AG04449 (cell line): ENCODE results near the gene PALLD.
"Not testable (repeated sequence)": the region's sequence is repeated elsewhere in the genome, so short reads cannot be mapped to it uniquely, and the experiment has no call there.

ENCODE experiments used
- CTCF ChIA-PET: fragments of 350-600 bp; formaldehyde crosslinking; extraction: SDS; loops from one replicate; lab custom pipeline; 2021; ENCODE audit warnings: antibody characterized with exemption; lab: Yijun Ruan, JAX
- POLR2A ChIA-PET: fragments of 400-600, 350-600 bp; formaldehyde crosslinking; extraction: SDS; loops from one replicate; lab custom pipeline; 2020; ENCODE audit warnings: antibody characterized with exemption, inconsistent platforms; lab: Yijun Ruan, JAX
- DNase-seq: peaks from one replicate; pipeline ENCODE4 v3.0.0-alpha.2; 2010; ENCODE audit warnings: low read depth, low spot score
- H3K4me3 ChIP-seq: 2 replicates; pipeline ENCODE4 v1.5.1; 2011; ENCODE audit warnings: low read depth, mild to moderate bottlenecking, control low read depth, low read length
- TF ChIP-seq, protein P1 (sequence below): IDR thresholded peaks from one replicate; pipeline ENCODE4 v1.5.1; 2011; ENCODE audit warnings: mild to moderate bottlenecking, moderate library complexity, low read length, control low read depth, inconsistent platforms; ENCODE audit not compliant: insufficient read depth; ENCODE audit errors: missing control alignments

PALLD gene

DNA sequence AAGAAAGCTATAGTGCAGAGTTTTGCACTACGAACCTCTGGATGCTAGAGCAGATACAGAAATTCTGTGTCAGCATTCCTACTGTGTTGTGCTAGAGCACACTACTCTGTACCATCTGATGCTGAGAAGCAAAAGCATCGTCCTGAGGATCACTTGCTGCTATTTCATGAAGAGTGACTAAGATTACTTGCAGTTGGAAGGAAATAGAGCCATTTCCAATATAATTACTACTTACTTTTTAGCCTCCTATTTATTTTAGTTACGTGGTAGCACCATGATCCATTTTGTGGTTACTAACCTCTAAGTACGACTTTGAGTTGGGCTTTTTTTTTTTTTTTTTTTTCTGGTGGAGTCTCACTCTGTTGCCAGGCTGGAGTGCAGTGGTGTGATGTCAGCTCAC, 226.7 kb downstream of the PALLD start:
- POLR2A ChIA-PET: no interaction called here
- CTCF ChIA-PET: no interaction called here
- TF ChIP-seq, protein P1, sequence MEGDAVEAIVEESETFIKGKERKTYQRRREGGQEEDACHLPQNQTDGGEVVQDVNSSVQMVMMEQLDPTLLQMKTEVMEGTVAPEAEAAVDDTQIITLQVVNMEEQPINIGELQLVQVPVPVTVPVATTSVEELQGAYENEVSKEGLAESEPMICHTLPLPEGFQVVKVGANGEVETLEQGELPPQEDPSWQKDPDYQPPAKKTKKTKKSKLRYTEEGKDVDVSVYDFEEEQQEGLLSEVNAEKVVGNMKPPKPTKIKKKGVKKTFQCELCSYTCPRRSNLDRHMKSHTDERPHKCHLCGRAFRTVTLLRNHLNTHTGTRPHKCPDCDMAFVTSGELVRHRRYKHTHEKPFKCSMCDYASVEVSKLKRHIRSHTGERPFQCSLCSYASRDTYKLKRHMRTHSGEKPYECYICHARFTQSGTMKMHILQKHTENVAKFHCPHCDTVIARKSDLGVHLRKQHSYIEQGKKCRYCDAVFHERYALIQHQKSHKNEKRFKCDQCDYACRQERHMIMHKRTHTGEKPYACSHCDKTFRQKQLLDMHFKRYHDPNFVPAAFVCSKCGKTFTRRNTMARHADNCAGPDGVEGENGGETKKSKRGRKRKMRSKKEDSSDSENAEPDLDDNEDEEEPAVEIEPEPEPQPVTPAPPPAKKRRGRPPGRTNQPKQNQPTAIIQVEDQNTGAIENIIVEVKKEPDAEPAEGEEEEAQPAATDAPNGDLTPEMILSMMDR: no peak

DNA sequence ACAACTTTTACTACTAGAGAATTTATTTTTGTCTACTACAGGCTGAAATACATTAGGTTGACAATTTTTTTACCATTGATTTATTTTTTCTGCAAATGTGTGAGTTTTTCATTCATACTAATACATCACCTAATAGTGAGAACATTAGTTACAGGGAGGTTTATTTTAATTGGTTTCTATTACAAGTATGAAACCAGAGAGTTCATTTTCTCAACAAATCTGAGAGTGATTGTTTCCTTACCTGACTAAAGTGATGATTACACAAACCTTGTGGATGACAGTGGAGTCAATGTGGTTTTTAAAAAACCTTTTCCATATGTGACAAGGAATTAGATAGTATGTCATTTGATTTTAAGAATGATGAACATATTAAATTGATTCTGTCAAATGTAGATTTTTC, 227.4 kb downstream of the PALLD start:
- DNase-seq: no peak
- no peak overlapping the region for H3K4me3 ChIP-seq
- ChIA-PET POLR2A (no interaction called here), CTCF (interaction anchor here (1.8 kb wide), 1 partner anchor 14 kb away, joined by 7 read pairs; no protein-coding TSS in a partner anchor)
- TF ChIP-seq, protein P1: no peak

More for the DNA sequence above, 226.7 kb downstream of the PALLD start:
- H3K4me3 ChIP-seq: no peak overlapping the region
- DNase-seq: no peak

GRCh38 chr4:168724686-168725411, 228.0 kb downstream of the PALLD start:
- POLR2A ChIA-PET: no interaction called here
- no peak for DNase-seq
- TF ChIP-seq, protein P1: no peak
- CTCF ChIA-PET: interaction anchor here (1.8 kb wide), 1 partner anchor 14 kb away, joined by 7 read pairs; no protein-coding TSS in a partner anchor
- H3K4me3 ChIP-seq: no peak overlapping the region

GRCh38 chr4:168725930-168726329, 229.1 kb downstream of the PALLD start:
- H3K4me3 ChIP-seq: no peak overlapping the region
- TF ChIP-seq, protein P1: no peak
- no peak for DNase-seq
- ChIA-PET CTCF (interaction anchor here (0.6 to 1.8 kb wide), 2 partner anchors 15 to 140 kb away, joined by 3 to 7 read pairs; no protein-coding TSS in a partner anchor), POLR2A (no interaction called here)

GRCh38 chr4:168727181-168727580, 230.3 kb downstream of the PALLD start:
- DNase-seq, POLR2A ChIA-PET, H3K4me3 ChIP-seq: not testable (repeated sequence)
- CTCF ChIA-PET: interaction anchor here (1.2 to 1.7 kb wide), 2 partner anchors 17 to 212 kb away, joined by 4 to 5 read pairs; no protein-coding TSS in a partner anchor

- POLR2A ChIA-PET: no interaction called here
- no peak for DNase-seq
- CTCF ChIA-PET: no interaction called here
- H3K4me3 ChIP-seq: no peak overlapping the region
- TF ChIP-seq, protein P1: no peak
Measured at GRCh38 chr4:168731006-168731636, 234.3 kb downstream of the PALLD start.
